Stimulated activated CD4-positive, alpha-beta T cell treated with anti-CD3 and anti-CD28 coated beads, Interleukin-15, amount 100 ng/mL, for 1 hour (primary cell): ENCODE measurements around the gene MORC1.
"Not testable (repeated sequence)": the region's sequence is repeated elsewhere in the genome, so short reads cannot be mapped to it uniquely, and the experiment has no call there.

Experiments used
- DNase-seq, 2 donors: peaks; one replicate each; pipeline ENCODE4 v3.0.0-alpha.2; 2020; ENCODE audit warnings: low read depth in 1 of 2, low spot score in 1 of 2

Gene MORC1

DNA sequence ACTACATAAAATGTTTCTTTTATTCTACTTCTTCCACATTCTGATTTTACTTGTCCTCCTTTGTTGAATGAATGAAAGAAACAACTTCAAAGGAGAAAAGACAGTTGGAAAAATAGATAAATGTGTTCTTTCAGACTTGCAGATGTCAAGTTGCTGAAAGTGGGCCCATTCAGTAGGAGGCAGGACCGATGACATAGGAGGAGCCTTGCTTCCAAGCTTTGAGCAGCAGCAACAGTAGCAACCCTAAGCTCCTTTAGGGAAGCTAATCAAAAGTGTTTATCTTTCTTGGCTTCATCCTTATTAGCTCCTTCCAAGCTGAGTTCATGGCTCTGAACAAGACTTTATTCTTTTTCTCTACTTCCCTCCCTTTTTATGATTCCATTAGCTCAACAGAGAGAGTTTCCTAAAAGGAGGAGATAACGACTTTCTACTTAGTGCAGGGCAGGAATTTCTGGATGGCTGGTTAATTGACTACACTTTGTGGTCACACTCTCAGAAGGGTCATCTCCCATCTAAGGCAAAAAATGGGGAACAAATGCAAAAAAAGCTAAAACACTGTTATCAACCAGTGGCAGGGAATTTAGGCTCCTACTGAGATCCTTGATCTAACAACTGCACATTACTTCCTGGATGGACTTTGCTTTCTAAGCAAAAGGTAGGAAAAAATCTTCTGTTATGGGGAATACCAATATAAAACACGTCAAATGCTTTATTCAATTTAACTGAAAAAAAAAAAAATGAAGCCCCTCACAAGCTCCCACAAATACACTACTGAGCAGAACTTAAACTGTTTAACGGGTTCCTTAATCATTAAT is 4.8 kb downstream of the MORC1 start:
- no peak for DNase-seq

GRCh38 chr3:109109574-109109973 is 8.4 kb downstream of the MORC1 start:
- DNase-seq = no peak

DNA sequence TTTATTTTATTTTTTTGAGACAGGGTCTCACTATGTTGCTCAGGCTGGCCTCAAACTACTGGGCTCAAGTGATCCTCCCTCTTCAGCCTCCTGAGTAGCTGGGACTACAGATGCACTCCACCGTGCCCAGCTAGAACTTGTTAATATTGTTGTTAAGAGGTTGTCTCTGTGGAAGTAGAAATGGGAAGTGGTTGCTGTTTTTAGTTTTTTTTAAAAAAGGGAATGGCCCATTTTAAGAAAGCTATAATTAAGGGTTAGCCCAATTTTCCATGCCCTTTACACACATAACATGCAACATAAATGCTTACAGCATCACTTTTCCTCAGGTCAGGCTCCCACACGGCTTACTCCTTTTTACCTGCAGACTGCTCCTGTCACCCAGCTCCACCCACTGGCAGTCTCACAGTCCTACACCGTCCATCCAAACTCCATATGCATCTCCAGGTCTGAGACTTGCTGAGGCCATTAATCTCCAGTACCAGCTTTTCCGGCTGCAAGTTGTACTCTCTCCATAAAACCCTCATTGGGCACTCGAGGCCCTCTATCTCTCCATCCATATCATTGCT is 19.8 kb downstream of the MORC1 start:
- no peak for DNase-seq

DNA sequence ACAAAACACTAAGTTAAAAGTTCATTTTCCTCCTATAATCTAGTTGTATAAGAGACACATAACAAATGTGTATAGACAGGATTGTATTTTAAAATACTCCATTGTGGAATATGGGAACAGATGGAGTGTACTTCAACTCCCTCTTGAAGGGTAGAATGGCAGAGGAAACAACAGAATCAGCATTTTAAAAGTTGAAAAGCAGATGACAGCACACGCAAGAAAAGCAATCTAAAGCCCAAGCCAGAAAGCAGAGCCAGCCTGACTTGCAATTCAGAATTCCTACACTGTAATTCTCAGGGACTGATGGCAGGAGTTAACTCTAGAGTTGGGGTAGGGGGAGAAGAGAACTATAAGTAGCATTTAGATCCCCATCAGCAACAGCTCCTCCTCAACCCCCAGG is 22.8 kb downstream of the MORC1 start:
- DNase-seq = no peak

GRCh38 chr3:109093561-109093960 is 24.4 kb downstream of the MORC1 start:
- DNase-seq = no peak

DNA sequence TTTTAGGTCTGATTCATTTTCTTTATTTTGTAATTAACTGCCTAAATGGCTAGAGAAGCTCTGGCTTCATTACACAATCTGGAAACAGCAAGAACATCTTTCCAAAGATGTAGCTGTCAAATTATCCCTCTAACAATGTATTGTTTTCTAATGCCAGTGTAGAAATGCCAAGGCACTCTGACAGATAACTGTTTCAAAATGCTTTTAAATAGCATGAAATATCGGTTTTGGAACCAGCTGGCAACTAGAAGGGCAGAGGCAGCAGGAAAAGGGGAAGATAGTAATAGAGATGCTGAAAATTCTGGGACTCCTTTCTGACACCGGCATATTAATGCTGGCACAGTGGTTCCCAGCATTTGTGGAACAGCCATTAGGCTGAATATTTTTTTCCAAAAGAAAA is 26.1 kb downstream of the MORC1 start:
- DNase-seq = no peak

DNA sequence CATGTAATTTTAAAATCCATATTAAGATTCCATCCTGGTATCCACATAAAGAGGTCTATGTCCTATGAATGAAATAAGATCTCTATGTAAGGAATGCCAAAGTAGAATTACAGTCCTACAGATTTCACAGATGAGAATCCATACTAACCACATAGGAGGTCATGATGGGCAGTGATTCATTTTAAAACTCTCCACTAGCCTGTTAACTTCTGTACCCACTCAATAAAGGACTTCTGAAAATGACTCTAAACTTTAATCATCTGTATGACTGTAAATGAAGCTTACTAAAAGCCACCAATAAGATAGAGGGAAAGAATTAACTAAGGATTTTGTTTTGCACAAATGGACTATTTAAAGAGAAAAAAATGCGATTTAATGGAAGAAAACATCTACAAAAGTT is 28.7 kb downstream of the MORC1 start:
- no peak for DNase-seq

DNA sequence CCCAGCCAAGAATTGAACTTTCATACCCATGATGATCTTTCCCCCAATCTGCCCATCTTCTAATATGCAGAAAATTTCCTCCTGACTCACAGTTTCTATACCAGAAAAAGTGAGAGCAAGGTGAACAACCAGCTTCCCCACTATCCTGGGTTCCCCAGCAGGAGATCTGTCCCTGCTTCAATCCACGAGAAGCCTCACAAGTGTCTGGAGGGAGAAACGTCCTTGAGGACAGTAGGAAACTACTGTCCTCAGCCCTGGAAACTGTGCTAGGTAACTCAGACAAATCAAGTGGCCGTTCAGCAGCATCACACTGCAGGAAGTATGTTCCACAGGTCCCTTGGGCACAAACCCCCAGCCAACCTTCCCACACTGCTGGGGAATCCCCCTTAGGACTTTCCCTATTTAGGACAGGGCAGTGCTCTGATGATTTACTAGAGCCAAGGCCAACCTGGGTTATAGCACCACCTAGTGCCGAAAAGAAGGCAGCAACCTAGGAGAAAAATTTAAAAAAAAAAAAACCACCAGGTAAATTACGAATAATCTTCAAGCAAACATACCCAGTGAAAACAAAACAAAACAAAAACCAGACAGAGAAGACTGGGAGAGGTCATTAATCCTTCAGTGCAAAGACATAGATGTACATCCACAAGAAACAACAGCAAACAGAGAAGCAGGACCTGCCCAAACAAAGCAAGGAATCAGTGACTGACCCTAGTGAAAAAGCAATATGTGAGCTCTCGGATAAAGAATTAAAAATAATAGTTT is 36.0 kb downstream of the MORC1 start:
- DNase-seq = no peak

DNA sequence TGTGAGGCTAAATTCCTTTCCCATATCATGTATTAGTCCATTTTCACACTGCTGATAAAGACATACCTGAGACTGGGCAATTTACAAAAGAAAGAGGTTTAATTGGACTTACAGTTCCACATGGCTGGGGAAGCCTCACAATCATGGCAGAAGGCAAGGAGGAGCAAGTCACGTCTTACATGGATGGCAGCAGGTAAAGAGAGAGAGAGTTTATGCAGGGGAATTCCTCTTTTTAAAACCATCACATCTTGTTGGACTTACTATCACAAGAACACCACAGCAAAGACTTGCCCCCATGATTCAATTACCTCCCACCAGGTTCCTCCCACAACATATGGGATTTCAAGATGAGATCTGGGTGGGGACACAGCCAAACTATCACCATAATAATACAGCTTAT is 37.8 kb downstream of the MORC1 start:
- not testable (repeated sequence) for DNase-seq

- no peak for DNase-seq
Observed at GRCh38 chr3:109073116-109073515, 44.8 kb downstream of the MORC1 start.

DNA sequence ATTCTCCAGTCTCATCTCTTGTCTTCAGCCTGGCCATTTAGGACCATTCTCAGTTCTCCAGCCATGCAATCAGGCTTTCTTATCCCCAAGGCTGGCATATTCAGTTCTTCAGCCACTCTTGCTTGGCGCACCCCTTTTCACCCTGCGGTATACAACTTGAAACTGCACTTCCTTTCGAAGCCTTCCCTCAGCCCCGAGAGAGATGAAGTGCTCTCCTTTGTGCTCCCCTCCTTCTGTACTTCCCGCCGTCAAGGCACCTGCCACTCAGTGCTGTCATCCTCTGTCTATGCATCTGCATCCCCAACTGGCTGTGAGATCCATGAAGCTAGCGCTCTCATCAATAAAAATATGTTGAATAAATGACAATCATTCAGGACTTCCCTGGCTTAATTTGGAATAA is 45.7 kb downstream of the MORC1 start:
- DNase-seq = no peak

DNA sequence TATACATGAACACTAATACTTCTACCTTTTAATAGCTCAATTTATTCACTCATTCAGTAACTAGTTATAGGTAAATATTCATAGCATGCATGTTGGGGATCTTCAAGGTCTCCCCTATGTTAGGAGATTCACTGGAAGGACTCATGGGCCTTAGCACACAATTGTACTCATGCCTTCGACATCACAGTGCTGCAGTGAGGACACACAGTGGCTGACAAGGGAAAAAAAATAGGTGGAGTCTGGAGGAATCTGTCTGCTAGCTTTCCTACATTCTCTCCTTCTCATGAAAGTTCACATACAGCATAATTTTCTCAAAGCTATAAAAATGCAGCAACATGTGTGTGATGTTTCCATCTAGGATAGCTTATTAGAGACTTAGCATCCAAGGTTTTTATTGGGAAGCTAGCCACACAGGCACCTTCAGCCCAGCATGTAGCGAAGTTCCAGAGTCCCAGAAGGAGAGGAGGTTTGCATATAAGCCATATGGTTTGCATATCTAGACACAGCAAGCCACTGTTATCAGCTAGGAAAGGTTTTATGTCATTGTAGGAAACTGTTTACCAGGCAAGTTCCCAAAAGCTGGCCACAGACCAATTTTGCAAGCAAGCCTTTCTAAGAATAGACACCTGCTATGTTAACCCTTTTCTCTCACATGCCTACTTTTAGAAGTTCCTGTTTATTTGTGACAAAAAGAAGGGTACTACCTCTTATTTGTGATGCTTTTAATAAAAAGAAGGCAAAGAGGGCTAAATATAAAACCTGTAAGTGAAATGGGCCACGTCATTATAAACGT is 46.4 kb downstream of the MORC1 start:
- no peak for DNase-seq

DNA sequence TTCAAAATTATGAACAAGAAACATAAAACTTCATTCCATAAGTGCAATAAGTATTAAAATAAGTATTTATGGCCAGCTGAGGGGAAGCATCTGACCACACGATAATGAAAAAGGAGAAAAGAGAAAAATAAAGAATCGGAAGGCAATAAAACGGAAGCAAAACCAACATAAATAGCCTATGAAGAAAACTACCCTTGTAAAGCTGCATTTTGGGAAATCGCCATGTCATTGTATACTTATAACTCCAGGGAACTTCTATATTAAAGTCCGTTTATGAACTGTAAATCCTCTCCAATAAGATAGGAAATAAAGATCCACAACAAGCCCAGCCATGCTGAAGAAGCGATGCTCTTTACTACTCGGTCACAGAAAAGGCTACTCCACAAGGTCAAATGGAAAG is 47.7 kb downstream of the MORC1 start:
- DNase-seq = no peak

- DNase-seq = no peak
Observed at GRCh38 chr3:109066864-109067263, 51.1 kb downstream of the MORC1 start.

DNA sequence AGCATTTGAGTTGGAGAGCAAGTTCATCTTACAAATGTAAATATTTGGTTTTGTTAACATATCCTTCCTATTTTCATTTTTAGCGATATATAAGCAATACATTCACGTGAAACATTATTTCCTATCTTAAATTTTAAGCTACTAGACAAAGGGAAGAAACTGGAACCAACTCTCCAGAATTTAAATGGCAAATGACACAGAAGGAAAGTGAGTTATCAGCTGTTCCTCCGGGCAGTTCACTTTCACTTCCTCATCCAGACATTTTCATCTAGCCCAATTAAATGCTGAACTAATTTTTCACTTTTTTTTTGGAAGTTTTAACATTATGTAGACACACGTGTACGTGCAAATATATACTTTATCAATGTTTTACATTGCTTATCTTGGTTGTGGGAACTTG is 58.7 kb downstream of the MORC1 start:
- no peak for DNase-seq

DNA sequence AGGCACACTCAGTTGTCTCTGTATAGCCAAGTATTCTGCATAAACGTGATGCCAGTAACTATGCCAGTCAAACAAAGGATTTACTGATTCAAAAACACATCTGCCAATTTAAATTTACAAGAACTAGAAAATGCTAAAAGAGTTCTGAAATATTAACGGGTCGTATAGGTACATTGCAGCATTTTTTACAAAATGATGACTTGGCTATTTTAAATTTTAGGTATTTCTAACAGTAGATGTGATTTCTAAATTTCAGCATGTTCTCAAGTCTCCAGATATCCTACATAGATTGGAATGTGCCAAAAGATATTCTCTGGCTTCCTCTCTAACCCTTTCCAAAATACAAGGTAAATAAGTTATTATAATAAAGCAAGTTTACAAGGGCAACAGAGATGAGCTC is 60.3 kb downstream of the MORC1 start:
- no peak for DNase-seq

GRCh38 chr3:109057056-109057455 is 60.9 kb downstream of the MORC1 start:
- DNase-seq = no peak

DNA sequence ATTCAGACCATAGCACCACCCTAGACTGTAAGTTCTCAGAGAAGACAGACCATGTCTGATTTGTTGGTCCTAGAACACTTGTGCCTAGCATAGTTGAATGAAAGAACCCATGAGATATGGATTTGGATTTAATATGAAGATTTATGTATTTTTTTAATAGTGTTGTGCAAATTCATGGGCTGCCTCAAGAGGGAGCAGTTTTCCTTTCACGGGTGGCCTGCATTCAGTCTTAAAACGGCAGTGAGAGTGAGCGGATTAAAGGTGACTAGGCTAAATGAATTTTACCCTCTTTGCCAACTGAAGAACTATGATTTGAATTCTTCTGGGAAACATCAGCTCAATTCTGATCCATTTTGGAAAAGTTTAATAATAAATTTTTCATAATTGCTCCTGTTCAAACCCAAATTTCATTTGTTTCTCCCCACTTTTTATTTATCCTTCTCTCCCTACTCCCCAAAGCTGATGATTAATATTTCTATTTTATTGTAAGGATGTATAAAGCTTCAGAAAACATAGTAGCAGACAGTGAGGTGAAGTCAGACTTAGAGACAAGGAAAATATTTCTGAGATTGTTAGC is 67.3 kb downstream of the MORC1 start:
- no peak for DNase-seq

DNA sequence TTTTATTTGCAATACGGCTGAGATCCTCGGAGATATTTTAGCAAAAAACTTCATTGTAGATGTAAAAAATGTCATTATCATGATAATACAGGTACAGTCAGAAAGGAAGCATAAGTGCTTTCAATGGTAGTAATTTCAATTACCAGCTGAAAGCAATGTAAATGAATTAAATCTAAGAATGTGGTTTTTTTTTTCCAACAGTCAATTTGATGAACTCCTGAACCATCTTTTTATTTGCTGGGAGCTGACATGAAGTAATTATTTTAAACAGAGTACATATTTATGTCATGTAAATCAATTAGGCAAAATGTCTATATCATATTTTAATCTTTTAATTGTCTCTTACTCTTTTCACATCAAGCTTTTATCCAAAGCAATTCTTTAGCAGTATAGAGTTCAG is 70.6 kb downstream of the MORC1 start:
- DNase-seq = no peak

DNA sequence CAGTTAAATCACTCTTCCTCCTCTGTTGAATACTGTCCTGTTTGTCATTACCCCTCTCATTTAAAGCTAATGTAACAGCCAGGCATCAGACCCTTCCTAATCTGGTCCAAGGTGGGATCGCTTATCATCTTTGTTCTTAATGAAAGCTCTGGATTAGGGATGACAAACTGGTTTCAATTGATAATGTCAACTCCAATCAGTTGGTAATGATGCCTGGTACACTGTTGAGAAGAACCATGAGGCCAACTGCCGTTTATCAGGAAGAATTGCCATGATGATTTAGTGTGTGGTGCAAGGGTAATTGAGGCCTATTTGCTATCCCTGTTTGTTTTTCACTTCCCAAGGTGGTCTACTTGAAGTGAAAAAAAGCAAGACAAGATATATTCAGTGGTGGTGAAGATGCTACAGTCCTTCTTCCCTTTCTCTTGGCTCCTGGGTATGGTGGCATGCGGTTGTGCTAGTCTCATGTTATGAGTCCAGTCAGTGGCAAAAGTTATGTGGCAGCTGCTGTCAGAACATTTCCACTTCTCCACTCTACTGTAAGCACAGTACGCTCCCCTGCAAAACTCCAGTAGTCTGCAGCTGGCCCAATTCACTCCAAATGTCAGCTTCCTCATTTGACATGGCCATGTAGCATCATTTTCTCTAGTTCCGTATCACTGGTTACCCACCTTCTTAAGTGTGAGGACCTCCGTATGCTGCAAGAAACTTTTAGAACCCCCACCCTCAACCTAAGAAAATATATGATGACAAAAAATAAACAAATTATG is 72.5 kb downstream of the MORC1 start:
- no peak for DNase-seq
